Ramos (cell line): Measurements from ENCODE around the gene AUH.
"Not testable (repeated sequence)": the region's sequence is repeated elsewhere in the genome, so short reads cannot be mapped to it uniquely, and the experiment has no call there.

Source experiments
- in situ Hi-C: fragments of 300-500 bp; cut with MboI; formaldehyde crosslinking; loops from one replicate; pipeline ENCODE4 v1.14.3; 2022; ENCODE audit warnings: low sequenced_read_pairs; ENCODE audit not compliant: unreplicated experiment

The AUH gene, protein sequence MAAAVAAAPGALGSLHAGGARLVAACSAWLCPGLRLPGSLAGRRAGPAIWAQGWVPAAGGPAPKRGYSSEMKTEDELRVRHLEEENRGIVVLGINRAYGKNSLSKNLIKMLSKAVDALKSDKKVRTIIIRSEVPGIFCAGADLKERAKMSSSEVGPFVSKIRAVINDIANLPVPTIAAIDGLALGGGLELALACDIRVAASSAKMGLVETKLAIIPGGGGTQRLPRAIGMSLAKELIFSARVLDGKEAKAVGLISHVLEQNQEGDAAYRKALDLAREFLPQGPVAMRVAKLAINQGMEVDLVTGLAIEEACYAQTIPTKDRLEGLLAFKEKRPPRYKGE

DNA sequence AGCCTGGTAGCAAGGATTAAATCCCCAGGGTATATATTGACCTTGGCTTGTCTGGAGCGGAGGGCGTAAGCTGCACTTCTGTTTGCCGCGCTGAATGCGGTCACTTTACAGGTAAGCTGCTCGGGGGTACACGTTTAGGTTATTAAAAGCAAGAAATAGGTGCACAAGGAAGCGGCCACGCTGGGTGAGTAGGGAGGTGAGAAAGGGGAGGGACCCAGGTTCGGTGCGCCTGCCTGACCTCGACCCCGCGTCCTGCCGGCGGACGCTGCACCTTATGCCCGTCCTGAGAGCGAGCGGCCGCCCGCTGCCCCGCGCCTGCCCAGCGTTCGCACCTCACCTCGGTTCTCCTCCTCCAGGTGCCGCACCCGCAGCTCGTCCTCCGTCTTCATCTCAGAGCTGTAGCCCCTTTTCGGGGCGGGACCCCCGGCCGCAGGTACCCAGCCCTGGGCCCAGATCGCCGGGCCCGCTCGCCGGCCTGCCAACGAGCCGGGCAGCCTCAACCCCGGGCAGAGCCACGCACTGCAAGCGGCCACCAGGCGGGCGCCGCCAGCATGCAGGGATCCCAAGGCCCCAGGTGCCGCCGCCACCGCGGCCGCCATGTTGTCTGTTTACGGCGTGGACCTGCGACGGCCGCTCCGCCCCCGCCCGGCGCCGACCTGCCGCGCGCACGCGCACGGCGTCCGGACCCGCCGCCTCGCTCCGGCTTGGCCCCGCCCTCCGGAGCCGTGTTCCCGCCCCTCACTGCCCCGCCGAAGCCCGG lies at the start of gene AUH:
AUH (minus strand) TSS at position 628 of the 760 bp plus-strand sequence; CDS start at position 599, 29 bp downstream.
- in situ Hi-C loops, result no loop called here

DNA sequence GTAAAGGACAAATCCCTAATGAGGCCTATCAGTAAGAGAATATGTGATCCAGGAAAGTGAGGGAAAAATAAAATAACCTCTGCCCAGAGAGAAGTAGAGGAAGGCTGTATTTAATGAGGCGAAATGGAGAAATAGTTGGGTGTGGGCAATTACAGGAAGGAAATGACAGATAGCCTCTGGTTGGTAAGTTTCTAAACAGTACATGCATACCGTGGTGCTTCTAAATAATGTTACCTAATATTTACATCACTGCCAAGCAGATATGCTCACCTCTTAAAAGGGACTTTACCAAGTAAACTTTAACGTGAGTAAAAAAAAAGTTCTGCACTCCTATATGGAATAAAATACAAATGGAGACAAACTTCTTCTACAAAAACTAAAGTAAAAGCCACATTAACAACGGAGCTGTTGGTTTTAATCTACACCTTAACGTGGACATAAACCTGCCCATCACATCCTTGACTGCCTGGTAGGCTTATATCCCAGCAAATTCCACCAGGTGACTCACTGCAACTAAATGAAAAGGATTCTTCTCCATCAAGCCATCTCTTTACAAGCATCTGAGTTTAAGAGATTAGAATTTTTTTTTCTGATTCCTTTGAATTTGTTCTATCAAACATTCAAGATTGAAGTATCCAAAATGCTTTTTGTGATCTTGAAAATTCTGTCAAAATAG lies 49.5 kb upstream of the AUH start:
- in situ Hi-C loops, result no loop called here

DNA sequence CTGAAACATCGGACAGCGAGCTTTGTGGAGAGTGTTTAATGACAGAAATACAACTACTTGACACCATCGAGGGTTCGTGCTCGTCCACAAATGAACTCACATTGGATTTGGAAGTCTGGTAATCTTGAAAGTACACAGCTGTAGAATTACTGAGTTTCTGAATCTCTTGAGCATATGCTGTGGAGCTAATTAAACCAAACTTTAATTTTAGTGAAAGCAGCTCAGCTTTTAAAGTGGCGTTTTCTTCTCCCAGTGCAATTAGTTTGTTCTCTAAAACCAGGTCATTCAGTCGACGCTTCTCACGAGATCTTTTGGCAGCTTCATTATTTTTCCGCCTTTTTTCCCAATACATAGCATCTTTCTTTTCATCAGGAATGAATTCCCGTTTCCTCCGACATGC lies 48.4 kb upstream of the AUH start:
- in situ Hi-C loops, result no loop called here

DNA sequence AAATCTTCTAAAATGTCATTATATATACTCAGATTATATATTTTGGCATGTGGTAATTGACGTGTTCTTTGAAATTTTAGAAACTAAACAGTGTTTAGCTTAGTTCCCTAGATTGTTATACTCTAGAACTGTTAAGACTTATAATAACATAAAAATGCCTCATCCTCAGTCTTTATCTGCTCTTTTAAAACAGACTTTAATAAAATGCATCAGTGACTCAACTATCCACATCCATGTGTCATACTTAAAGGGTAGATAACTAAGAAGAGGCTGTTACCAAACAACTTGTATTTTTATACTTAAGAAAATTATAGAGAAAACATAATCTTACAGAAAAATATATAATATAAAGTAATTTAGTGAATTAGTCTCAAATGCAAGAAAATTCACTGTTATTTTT lies 46.8 kb upstream of the AUH start:
- in situ Hi-C loops, result no loop called here

DNA sequence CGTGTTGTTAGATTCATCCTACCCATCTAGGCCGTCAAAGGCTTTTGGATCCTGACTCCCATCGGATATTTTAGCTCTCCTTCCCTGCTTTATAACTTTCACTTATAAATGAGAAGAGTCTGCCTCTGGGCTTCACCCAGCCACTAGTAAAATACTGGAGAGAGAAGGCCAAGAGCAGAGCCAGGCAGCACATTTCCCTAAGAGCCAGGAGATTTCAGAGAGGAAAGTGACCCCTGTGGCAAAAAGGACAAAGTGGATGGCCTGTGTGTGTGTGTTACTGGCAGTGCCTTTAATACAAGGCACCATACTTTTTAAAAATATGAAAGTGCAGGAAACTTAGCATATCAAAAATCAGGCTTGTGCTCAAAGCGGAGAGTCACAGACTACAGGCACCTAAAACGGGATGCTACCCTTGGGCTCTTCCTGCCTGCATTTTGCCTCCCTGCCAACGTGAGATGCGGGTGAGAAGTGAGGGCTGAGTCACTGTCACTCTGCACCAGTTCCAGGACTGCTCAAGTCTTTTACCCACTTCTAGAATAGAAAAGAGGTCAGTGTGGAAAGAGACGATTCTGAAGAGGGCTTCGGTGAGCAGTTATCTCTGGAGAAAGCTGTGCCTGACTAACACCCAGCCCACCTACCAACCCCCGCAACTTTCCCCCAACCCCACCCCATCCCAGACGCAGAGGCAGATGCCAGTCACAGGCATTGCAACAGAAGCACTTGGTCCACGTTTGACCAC lies 46.0 kb upstream of the AUH start:
- in situ Hi-C loops, result no loop called here

DNA sequence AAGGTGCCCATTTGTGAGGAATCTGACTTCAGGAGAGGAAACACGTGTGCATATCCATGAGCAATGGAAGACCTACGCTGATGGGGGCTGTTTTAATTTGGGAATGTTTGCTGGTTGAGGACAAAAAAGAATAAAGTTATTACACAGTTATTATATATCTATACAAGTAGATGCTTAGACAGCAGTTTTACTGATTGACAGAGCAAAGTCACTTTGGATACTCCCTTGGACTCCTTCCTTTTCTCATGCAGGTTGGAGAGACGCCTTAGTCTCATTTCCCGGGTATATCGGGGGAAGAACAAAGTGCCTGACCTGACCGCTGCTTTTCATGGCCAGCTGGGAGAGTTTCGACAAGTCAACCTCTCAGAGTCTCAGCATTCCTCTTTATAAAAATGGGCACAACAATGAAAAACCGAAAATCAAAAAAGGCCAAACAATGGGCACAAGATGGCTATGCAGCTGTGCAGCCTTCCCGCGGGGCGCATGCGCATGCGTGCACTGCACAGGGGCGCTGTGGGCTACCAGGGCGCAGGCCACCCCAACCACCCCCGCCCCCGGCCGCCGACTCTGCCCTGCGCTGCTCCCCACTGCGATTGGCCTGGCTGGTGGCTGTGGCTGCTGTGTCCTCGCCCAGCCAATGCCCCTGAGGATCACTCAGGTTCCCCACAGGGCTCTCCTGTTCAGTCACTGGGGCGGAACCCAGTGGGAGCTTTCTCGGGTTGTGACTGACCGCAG lies 43.8 kb upstream of the AUH start:
- in situ Hi-C loops, result no loop called here

DNA sequence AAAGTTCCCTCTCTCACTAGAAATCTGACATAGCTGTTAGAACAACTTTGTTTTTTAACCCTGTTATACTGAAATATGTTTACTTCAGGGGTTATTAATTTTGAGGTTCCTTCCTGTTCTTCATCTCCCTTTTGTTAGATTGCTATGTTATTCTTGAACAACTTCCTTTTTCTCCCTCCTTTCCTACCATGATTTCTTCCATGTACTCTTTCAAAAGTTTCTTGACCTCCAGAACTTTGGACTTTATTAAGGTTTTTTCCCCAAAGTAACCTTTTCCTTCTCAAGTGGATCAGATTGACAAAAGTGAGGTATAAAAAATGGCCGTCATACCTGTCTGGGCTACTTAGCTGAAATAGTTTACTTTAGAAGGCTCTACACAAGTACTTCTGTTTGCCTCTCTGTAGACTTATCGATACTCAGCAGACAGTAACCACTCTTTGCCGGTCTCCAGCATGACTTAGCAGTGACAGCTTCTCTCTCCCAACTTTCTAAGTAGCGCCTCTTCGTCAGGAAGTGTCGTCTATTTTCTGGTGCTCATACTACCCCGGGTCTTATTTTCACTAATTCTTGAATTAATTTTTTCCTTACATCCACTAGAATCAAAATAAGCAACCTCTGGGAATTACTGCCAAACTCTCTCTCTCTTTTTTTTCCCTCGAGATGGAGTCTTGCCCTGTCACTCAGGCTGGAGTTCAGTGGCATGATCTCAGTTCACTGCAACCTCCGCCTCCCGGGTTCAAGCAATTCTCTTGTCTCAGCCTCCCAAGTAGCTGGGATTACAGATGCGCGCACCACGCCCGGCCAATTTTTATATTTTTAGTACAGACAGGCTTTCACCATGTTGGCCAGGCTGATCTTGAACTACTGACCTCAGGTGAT lies 42.2 kb upstream of the AUH start:
- in situ Hi-C loops, result no loop called here

DNA sequence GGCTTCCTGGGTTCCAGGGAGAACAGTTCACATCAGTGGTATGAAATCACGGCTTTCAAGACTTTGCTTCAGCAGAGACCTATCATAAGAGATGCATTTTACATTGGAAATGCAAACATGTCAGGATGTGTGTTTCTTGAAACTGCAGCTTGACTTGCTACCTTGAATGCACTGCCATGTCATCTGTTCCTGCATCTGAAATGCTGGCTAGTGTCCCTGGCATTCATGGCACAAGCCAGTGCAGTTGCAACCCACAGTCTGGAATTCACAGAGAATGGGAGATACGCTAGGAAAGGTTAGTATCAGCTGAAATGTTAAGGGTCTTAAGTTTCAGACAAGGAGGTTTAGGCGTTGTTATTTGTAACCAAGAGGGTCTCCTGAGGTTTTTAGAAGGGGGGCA lies 37.2 kb upstream of the AUH start:
- in situ Hi-C loops, result no loop called here

DNA sequence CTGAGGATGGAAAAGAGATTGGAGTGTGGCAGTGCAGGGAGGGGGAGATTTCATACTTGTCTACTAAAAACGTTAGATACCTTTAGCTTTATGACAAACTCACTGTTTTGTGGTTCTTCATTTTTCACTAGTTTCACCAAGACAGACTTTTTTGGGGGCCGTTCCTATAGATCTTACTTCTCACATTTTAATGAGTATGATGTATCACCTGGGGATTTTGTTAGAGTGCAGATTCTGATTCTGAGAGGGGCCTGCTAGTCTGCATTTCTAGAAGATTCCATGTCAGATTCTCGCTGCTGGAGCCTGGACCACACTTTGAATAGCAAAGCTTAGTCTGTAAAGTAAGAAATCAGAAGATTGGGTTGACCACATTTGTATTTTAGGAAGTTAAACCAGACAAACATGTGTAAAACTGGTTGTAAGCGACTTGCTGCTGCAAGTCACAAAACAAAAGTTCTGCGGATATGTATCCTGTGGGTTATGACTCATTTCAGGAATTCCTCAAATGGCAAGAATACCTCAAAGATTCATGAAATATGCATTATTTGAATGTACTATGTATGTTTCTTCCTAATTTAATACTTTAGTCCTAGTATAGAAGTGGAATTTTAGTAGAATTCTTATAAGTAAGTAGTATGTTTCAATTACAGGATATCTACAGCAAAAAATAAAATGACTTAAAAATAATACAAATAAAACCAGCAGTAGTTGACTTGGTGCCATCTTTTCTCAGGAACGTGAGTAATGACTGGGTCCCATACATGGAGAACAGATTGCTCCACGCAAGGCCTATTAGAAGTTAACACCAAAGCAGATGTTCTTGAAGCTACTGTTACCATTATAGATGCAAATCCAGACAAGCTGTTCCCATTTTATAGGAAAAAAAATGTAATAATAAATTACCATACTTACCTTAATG lies 34.1 kb upstream of the AUH start:
- in situ Hi-C loops, result no loop called here

DNA sequence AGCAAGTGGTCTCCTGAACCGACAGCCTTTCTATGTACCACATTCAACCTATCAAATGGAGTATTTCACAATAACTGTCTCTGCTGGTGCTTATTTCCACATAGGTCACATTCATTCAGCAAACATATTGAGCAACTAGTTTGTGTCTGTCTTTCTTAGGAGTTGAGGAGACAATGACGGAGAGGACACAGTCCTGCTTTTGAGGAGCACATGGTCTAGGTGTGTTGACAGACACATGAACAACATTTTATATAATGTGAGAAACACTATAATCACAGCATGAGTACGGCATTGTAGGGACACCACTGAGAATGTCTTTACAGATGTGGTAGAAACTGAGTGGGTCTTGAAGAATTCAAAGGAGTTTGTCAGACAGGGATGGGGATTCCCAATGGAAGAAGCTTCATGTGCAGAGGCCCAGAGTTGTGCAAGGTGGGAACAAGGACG lies 33.4 kb upstream of the AUH start:
- in situ Hi-C loops, result no loop called here

DNA sequence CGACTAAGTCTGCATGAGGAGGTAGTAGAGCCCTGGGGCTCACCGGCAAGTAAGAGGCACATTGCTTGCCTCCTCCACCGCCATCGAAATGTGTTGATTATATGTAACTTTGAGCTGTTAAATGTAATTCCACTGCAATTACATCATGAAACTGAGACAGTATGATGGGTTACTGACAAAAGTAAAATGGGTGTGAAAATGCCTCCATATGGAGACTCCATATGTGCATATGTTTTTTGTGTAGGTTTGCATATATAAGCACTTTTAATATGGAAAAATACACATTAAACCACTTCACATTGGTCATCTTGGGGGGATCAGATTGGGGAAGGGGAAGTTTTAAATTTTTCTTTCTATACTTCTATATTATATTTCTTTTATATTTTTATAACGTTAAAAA lies 32.1 kb upstream of the AUH start:
- in situ Hi-C loops, result no loop called here

DNA sequence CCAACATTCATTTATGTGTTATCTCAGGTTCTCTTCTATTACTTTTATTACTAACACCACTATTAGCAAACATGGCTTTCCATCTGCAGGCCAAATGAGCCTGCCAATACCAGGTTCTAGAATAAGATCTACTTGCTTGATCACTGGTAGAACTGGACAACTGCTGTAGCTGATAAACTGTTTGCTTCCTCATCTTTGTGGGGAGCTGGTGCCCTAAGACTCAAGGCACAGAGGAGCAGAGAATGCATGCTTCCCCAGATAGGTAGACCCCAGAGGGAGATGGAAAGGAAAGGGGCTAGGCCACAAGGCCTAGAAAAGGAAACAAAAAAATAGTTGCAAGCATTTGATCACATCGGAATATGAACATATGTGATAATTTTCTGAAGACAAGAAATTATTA lies 30.7 kb upstream of the AUH start:
- in situ Hi-C loops, result no loop called here

DNA sequence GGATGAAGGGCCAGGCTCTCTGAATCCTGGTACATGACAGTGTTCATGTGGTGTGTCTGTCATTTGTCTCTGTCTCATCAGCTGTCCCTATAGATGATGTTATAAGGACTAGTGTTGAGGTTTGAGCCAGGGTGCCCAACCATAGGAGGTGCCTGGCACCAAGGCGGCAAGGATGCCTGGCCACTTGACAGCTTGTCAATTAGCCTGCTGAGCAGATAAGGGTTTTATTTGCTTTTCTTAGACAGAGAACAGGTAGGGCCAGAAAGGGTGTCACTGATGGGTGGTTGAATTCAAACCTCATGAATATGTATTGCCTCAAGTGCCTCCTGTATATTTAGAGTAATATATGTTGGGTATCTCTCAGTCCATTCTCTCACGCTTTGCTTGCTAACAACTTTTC lies 30.1 kb upstream of the AUH start:
- in situ Hi-C loops, result no loop called here

DNA sequence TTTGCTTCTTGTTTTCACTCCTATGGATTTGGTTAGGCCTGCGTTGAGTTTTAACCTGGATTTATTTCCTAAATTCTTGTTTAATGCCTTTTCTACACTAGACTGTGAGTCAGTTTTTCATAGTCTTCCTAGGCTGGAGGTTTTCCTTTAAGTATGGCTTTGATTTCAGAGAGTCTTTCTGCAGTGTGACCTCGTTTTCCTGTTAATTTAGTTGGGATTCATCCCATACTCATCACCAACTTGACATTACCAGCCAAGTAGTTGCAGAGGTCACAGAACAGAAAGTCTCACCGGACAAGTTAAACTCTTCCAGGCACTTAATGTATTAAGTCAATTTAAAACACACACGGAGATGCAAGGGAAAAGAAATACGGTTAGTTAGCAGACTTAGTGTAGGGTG lies 29.7 kb upstream of the AUH start:
- in situ Hi-C loops, result no loop called here

DNA sequence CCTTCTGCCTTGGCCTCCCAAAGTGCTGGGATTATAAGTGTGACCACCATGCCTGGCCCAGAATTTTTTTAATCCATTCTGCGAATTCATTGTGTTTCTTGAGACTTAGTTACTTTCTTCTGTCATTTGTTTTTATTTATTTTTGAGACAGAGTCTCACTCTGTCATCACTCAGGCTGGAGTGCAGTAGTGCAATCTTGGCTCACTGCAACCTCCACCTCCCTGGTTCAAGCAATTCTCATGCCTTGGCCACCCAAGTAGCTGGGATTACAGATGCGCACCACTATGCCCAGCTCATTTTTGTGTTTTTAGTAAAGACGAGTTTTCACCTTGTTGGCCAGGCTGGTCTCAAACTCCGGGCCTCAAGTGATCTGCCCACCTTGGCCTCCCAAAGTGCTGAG lies 28.0 kb upstream of the AUH start:
- in situ Hi-C loops, result not testable (repeated sequence)

DNA sequence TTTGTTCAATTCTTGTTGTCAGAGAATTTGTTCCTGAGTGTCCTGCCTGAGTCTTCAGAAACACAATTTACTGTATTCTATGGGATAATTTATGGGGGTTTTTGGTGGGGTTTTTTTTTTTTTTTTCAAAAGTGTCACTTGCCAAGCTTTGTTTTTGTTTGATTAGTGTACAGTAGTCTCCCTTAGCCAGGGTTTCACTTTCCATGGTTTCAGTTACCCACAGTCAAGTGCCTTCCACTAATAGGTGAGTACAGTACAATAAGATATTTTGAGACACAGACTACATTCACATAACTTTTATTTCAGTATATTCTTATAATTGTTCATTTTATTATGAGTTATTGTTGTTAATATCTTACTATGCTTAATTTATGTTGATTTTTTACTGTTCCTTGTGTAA lies 25.0 kb upstream of the AUH start:
- in situ Hi-C loops, result no loop called here

DNA sequence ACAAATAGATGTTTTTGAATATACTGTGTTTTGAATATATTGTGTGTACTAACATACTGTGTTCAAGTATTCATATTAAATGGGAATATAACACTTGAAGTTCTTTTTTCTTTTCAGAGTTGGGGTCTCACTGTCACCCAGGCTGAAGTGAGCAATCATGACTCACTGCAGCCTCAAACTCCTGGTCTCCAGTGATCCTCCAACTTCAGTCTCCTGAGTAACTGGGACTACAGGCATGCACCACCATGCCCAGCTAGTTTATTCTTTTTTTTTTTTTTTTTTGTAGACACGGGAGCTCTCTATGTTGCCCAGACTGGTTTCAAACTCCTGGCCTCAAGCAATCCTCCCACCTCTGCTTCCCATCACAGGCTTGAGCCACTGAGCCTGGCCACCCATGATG lies 23.2 kb upstream of the AUH start:
- in situ Hi-C loops, result no loop called here

DNA sequence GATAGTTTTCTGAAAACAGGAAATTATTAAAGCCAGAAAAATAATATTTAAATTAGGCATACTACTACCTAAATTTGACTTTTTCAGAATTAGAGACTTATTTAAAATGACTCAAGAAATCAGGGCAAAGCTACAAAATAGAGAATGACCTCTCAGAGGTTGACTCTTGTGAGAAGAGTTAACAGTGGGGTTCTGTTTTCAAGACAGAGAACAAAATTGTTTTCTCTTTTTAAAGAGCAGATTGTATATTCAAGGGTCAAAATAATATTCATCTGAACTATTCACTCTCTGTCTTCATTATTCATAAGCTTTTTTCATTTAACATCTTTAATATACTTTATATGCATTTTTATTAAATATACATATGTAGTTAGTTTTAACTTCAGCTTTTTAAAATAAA lies 21.9 kb upstream of the AUH start:
- in situ Hi-C loops, result no loop called here
